ENCODE results near the gene ATRN.
A peak's percentile ranks its signal among the peaks of the same experiment; 100 is the strongest.
"Not testable (repeated sequence)": the region's sequence is repeated elsewhere in the genome, so short reads cannot be mapped to it uniquely, and the experiment has no call there.

The ATRN gene

GRCh38 chr20:3470627-3471396 lies at the start of gene ATRN:
TSS of gene ATRN (plus strand) at chr20:3471018. CDS start at chr20:3471108, 90 bp downstream.
- H3K4me3 ChIP-seq (ENCODE audit: low read depth, low read length) = peak within 1 kb of the TSS; percentile 99
- H3K79me2 ChIP-seq (ENCODE audit: control insufficient read depth, insufficient read depth, low read length, unreplicated experiment) = peaks cover 30% of the 10 kb centered on the region
- H2AFZ ChIP-seq (ENCODE audit: low read length, unreplicated experiment) = peak within 1 kb of the TSS; percentile 96
- H3K36me3 ChIP-seq (ENCODE audit: insufficient read depth, low read length) = no peaks in the 10 kb centered on the region
- H3K27ac ChIP-seq (ENCODE audit: low read depth, low read length) = peak within 1 kb of the TSS; percentile 42; the same call in 1 of the 2 replicates
- peaks cover 14% of the 10 kb centered on the region for H3K27me3 ChIP-seq (ENCODE audit: insufficient read depth, low read length)
- H3K4me1 ChIP-seq (ENCODE audit: control insufficient read depth, insufficient read depth, low read length, unreplicated experiment) = peaks cover 11% of the 10 kb centered on the region

- Histone ChIP-seq H3K79me2 (ENCODE audit: control insufficient read depth, insufficient read depth, low read length, unreplicated experiment) (no peaks in the 10 kb centered on the region), H3K27ac (ENCODE audit: low read depth, low read length) (no peak overlapping the region), H3K4me1 (ENCODE audit: control insufficient read depth, insufficient read depth, low read length, unreplicated experiment) (peaks cover 7% of the 10 kb centered on the region), H3K36me3 (ENCODE audit: insufficient read depth, low read length) (no peaks in the 10 kb centered on the region), H3K27me3 (ENCODE audit: insufficient read depth, low read length) (no peaks in the 10 kb centered on the region), H2AFZ (ENCODE audit: low read length, unreplicated experiment) (no peak overlapping the region), H3K4me3 (ENCODE audit: low read depth, low read length) (no peak overlapping the region)
Measured at GRCh38 chr20:3421985-3422384, 48.8 kb upstream of the ATRN start.

GRCh38 chr20:3423126-3423525 lies 47.7 kb upstream of the ATRN start:
- Histone ChIP-seq H3K27me3 (ENCODE audit: insufficient read depth, low read length) (no peaks in the 10 kb centered on the region), H3K36me3 (ENCODE audit: insufficient read depth, low read length) (no peaks in the 10 kb centered on the region), H3K27ac (ENCODE audit: low read depth, low read length) (no peak overlapping the region), H3K4me1 (ENCODE audit: control insufficient read depth, insufficient read depth, low read length, unreplicated experiment) (peaks cover 7% of the 10 kb centered on the region), H3K4me3 (ENCODE audit: low read depth, low read length) (no peak overlapping the region), H3K79me2 (ENCODE audit: control insufficient read depth, insufficient read depth, low read length, unreplicated experiment) (no peaks in the 10 kb centered on the region), H2AFZ (ENCODE audit: low read length, unreplicated experiment) (no peak overlapping the region)

GRCh38 chr20:3426766-3427165 lies 44.1 kb upstream of the ATRN start:
- not testable (repeated sequence) for H3K79me2 ChIP-seq (ENCODE audit: control insufficient read depth, insufficient read depth, low read length, unreplicated experiment); H3K4me1 ChIP-seq (ENCODE audit: control insufficient read depth, insufficient read depth, low read length, unreplicated experiment); H3K4me3 ChIP-seq (ENCODE audit: low read depth, low read length); H2AFZ ChIP-seq (ENCODE audit: low read length, unreplicated experiment); H3K27ac ChIP-seq (ENCODE audit: low read depth, low read length); H3K27me3 ChIP-seq (ENCODE audit: insufficient read depth, low read length); H3K36me3 ChIP-seq (ENCODE audit: insufficient read depth, low read length)

- no peaks in the 10 kb centered on the region for H3K27me3 ChIP-seq (ENCODE audit: insufficient read depth, low read length)
- H2AFZ ChIP-seq (ENCODE audit: low read length, unreplicated experiment) = no peak overlapping the region
- H3K4me1 ChIP-seq (ENCODE audit: control insufficient read depth, insufficient read depth, low read length, unreplicated experiment) = no peaks in the 10 kb centered on the region
- H3K36me3 ChIP-seq (ENCODE audit: insufficient read depth, low read length) = no peaks in the 10 kb centered on the region
- no peak overlapping the region for H3K27ac ChIP-seq (ENCODE audit: low read depth, low read length)
- H3K79me2 ChIP-seq (ENCODE audit: control insufficient read depth, insufficient read depth, low read length, unreplicated experiment) = no peaks in the 10 kb centered on the region
- H3K4me3 ChIP-seq (ENCODE audit: low read depth, low read length) = no peak overlapping the region
Measured at GRCh38 chr20:3430376-3431069, 40.3 kb upstream of the ATRN start.

- Histone ChIP-seq H3K4me1 (ENCODE audit: control insufficient read depth, insufficient read depth, low read length, unreplicated experiment) (no peaks in the 10 kb centered on the region), H3K36me3 (ENCODE audit: insufficient read depth, low read length) (no peaks in the 10 kb centered on the region), H3K4me3 (ENCODE audit: low read depth, low read length) (no peak overlapping the region), H3K27ac (ENCODE audit: low read depth, low read length) (no peak overlapping the region), H3K79me2 (ENCODE audit: control insufficient read depth, insufficient read depth, low read length, unreplicated experiment) (no peaks in the 10 kb centered on the region), H3K27me3 (ENCODE audit: insufficient read depth, low read length) (no peaks in the 10 kb centered on the region), H2AFZ (ENCODE audit: low read length, unreplicated experiment) (no peak overlapping the region)
Measured at GRCh38 chr20:3431109-3431508, 39.7 kb upstream of the ATRN start.

GRCh38 chr20:3432844-3433243 lies 38.0 kb upstream of the ATRN start:
- H2AFZ ChIP-seq (ENCODE audit: low read length, unreplicated experiment) = no peak overlapping the region
- H3K36me3 ChIP-seq (ENCODE audit: insufficient read depth, low read length) = no peaks in the 10 kb centered on the region
- no peaks in the 10 kb centered on the region for H3K79me2 ChIP-seq (ENCODE audit: control insufficient read depth, insufficient read depth, low read length, unreplicated experiment)
- no peak overlapping the region for H3K4me3 ChIP-seq (ENCODE audit: low read depth, low read length)
- H3K4me1 ChIP-seq (ENCODE audit: control insufficient read depth, insufficient read depth, low read length, unreplicated experiment) = no peaks in the 10 kb centered on the region
- H3K27me3 ChIP-seq (ENCODE audit: insufficient read depth, low read length) = no peaks in the 10 kb centered on the region
- H3K27ac ChIP-seq (ENCODE audit: low read depth, low read length) = no peak overlapping the region

GRCh38 chr20:3433744-3434143 lies 37.1 kb upstream of the ATRN start:
- Histone ChIP-seq H3K4me3 (ENCODE audit: low read depth, low read length) (no peak overlapping the region), H3K79me2 (ENCODE audit: control insufficient read depth, insufficient read depth, low read length, unreplicated experiment) (no peaks in the 10 kb centered on the region), H3K27ac (ENCODE audit: low read depth, low read length) (no peak overlapping the region), H3K4me1 (ENCODE audit: control insufficient read depth, insufficient read depth, low read length, unreplicated experiment) (no peaks in the 10 kb centered on the region), H3K27me3 (ENCODE audit: insufficient read depth, low read length) (no peaks in the 10 kb centered on the region), H3K36me3 (ENCODE audit: insufficient read depth, low read length) (no peaks in the 10 kb centered on the region), H2AFZ (ENCODE audit: low read length, unreplicated experiment) (no peak overlapping the region)

GRCh38 chr20:3434232-3434631 lies 36.6 kb upstream of the ATRN start:
- Histone ChIP-seq H3K36me3 (ENCODE audit: insufficient read depth, low read length) (no peaks in the 10 kb centered on the region), H3K27me3 (ENCODE audit: insufficient read depth, low read length) (peaks cover 3% of the 10 kb centered on the region; the same call in 1 of the 2 replicates)

GRCh38 chr20:3436864-3437574 lies 33.8 kb upstream of the ATRN start:
- no peaks in the 10 kb centered on the region for H3K36me3 ChIP-seq (ENCODE audit: insufficient read depth, low read length)
- H3K27me3 ChIP-seq (ENCODE audit: insufficient read depth, low read length) = peaks cover 7% of the 10 kb centered on the region; the same call in 1 of the 2 replicates
- no peak overlapping the region for H3K27ac ChIP-seq (ENCODE audit: low read depth, low read length)
- H3K4me1 ChIP-seq (ENCODE audit: control insufficient read depth, insufficient read depth, low read length, unreplicated experiment) = no peaks in the 10 kb centered on the region
- no peak overlapping the region for H3K4me3 ChIP-seq (ENCODE audit: low read depth, low read length)
- H2AFZ ChIP-seq (ENCODE audit: low read length, unreplicated experiment) = no peak overlapping the region
- H3K79me2 ChIP-seq (ENCODE audit: control insufficient read depth, insufficient read depth, low read length, unreplicated experiment) = no peaks in the 10 kb centered on the region

More at GRCh38 chr20:3434232-3434631, 36.6 kb upstream of the ATRN start:
- no peak overlapping the region for H3K4me3 ChIP-seq (ENCODE audit: low read depth, low read length)
- no peaks in the 10 kb centered on the region for H3K4me1 ChIP-seq (ENCODE audit: control insufficient read depth, insufficient read depth, low read length, unreplicated experiment)
- no peaks in the 10 kb centered on the region for H3K79me2 ChIP-seq (ENCODE audit: control insufficient read depth, insufficient read depth, low read length, unreplicated experiment)
- no peak overlapping the region for H3K27ac ChIP-seq (ENCODE audit: low read depth, low read length)
- no peak overlapping the region for H2AFZ ChIP-seq (ENCODE audit: low read length, unreplicated experiment)

Data from ACC112 (cell line).